ENCODE data around the gene JARID2.

GRCh38 chr6:15293674-15294073 lies 47.8 kb downstream of the JARID2 start:
- no peak for TF ChIP-seq CTCF (IDR thresholded peaks at IDR 0.05; ENCODE audit: low read length)
- TF ChIP-seq EZH2 (optimal IDR thresholded peaks at IDR 0.05; ENCODE audit: low read depth, low read length), result no peak
- TF ChIP-seq EZH2phosphoT487 (IDR thresholded peaks at IDR 0.05; ENCODE audit: low read length), result no peak
